ENCODE measurements around the gene NLRP14. TPM values are rescaled to one million over a fixed set of nuclear protein-coding genes. Genes with fewer than 3 reads are reported as not detected.

The NLRP14 gene
- total and polyA plus RNA-seq, 2 of the 8 experiments (the other 6 are each of a cell fraction or from before 2014, with no cell fraction given): 0.05 TPM; not detected in 1

GRCh38 chr11:6992026-6992425 is 28.3 kb upstream of the NLRP14 start:
- no peaks in the 10 kb centered on the region for H3K79me2 ChIP-seq (ENCODE audit: control insufficient read depth in 1 of 2, insufficient read depth in 2 of 2, low read length in 2 of 2)
- H4K5ac ChIP-seq (ENCODE audit: insufficient read length, low read depth, low read length): no peak overlapping the region
- H3K18ac ChIP-seq (ENCODE audit: extremely low read depth, low read length): no peak overlapping the region
- H3K27ac ChIP-seq (ENCODE audit: low read depth, low read length): no peak overlapping the region
- H2AK5ac ChIP-seq (ENCODE audit: low read depth, low read length): no peak overlapping the region
- no peak overlapping the region for H3K4ac ChIP-seq (replicated peaks; ENCODE audit: insufficient read length, low read depth, low read length)
- no peak overlapping the region for H2BK12ac ChIP-seq (ENCODE audit: low read depth, low read length)
- no peak overlapping the region for H2BK5ac ChIP-seq (ENCODE audit: low read depth, low read length)
- no peaks in the 10 kb centered on the region for H3K27me3 ChIP-seq (replicated peaks in 1 of 4; ENCODE audit: control insufficient read depth in 3 of 4, extremely low read depth in 1 of 4, insufficient read depth in 3 of 4, low read length in 3 of 4)
- no peak overlapping the region for H4K8ac ChIP-seq (ENCODE audit: extremely low read depth, insufficient read depth, low read length)
- no peak overlapping the region for H3K23ac ChIP-seq (ENCODE audit: insufficient read length)
- H2AFZ ChIP-seq (ENCODE audit: low read length): no peak overlapping the region
- H3K56ac ChIP-seq (replicated peaks; ENCODE audit: insufficient read length, low read depth, low read length): no peak overlapping the region
- peaks cover 0 to 3% of the 10 kb centered on the region in 2 experiments for H4K20me1 ChIP-seq (replicated peaks in 1 of 2; ENCODE audit: control insufficient read depth in 1 of 2, insufficient read depth in 2 of 2, low read length in 2 of 2)
- no peak for DNase-seq (ENCODE audit: low read depth in 1 of 2, low spot score in 2 of 2)
- ChIA-PET CTCF (ENCODE audit: partially characterized antibody) (interaction anchor here (0.6 to 5.0 kb wide), 3 partner anchors 61 to 236 kb away, joined by 3 to 22 read pairs (median 8); no protein-coding TSS in a partner anchor), POLR2A (ENCODE audit: partially characterized antibody) (interaction anchor here (0.8 to 1.6 kb wide), 2 partner anchors 16 to 65 kb away, joined by 3 read pairs; no protein-coding TSS in a partner anchor)
- H3K9ac ChIP-seq (replicated peaks in 1 of 4; ENCODE audit: extremely low read depth in 1 of 4, low read depth in 3 of 4, low read length in 3 of 4): no peak overlapping the region
- WGBS, 2 experiments (ENCODE audit: extremely low coverage in 1 of 2, insufficient coverage in 1 of 2, insufficient read length in 1 of 2, insufficient replicate concordance in 2 of 2, low coverage in 1 of 2, low lambda C conversion rate in 2 of 2, missing lambda C conversion rate in 1 of 2): 91% methylated on average over 2 of the region's 2 CpGs; no CpG with 5 or more reads in 1 of the 2 experiments
- H2BK120ac ChIP-seq (replicated peaks; ENCODE audit: low read depth, low read length): no peak overlapping the region
- H3K14ac ChIP-seq (ENCODE audit: insufficient read length): no peak overlapping the region
- no peaks in the 10 kb centered on the region for H3K9me3 ChIP-seq (ENCODE audit: insufficient read depth in 2 of 2, low read depth in 1 of 2, low read length in 1 of 2)
- no peaks in the 10 kb centered on the region for H3K36me3 ChIP-seq (ENCODE audit: control insufficient read depth in 2 of 4, insufficient read depth in 4 of 4, low read length in 3 of 4)
- no peak overlapping the region for H3K4me2 ChIP-seq (ENCODE audit: insufficient read depth in 1 of 2, low read depth in 2 of 2, low read length in 2 of 2)
- H3K23me2 ChIP-seq (ENCODE audit: low read depth, low read length): no peaks in the 10 kb centered on the region
- H2BK15ac ChIP-seq (ENCODE audit: low read length): no peak overlapping the region
- H3K4me3 ChIP-seq (ENCODE audit: extremely low read depth in 1 of 4, insufficient read depth in 2 of 4, low read depth in 3 of 4, low read length in 4 of 4): no peak overlapping the region
- no peak overlapping the region for H2BK20ac ChIP-seq (ENCODE audit: low read length)
- FAIRE-seq: no peak
- no peak overlapping the region for H4K91ac ChIP-seq (replicated peaks; ENCODE audit: insufficient read length, low read length)
- H3K79me1 ChIP-seq (ENCODE audit: low read depth, low read length): no peaks in the 10 kb centered on the region
- no peaks in the 10 kb centered on the region for H3K4me1 ChIP-seq (replicated peaks in 1 of 4; ENCODE audit: control insufficient read depth in 3 of 4, insufficient read depth in 4 of 4, low read length in 3 of 4)
- TF ChIP-seq BRCA1 (IDR thresholded peaks at IDR 0.05; ENCODE audit: low read depth, low read length): no peak
